Measurements from ENCODE around the gene EDDM3A.

DNA sequence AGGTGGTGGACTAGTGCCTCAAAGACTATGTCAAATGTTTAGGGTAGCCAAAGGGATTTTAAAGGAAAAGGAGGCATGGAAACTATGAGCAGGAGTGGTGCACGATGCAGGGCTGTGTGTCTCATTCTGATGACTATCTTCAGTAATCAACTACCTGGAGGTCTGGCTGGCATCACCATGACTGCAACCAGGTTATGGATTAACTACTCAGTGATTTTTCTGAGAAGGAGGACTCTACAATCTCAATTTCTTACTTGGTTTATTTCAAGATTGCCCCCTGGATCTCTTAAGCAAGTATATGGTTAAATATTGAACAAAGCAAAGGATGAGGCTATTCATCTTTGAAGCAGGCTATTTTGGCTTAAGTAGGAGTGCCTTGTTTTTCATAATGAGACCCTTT lies 19.2 kb upstream of the EDDM3A start:
- TF ChIP-seq, protein P1, sequence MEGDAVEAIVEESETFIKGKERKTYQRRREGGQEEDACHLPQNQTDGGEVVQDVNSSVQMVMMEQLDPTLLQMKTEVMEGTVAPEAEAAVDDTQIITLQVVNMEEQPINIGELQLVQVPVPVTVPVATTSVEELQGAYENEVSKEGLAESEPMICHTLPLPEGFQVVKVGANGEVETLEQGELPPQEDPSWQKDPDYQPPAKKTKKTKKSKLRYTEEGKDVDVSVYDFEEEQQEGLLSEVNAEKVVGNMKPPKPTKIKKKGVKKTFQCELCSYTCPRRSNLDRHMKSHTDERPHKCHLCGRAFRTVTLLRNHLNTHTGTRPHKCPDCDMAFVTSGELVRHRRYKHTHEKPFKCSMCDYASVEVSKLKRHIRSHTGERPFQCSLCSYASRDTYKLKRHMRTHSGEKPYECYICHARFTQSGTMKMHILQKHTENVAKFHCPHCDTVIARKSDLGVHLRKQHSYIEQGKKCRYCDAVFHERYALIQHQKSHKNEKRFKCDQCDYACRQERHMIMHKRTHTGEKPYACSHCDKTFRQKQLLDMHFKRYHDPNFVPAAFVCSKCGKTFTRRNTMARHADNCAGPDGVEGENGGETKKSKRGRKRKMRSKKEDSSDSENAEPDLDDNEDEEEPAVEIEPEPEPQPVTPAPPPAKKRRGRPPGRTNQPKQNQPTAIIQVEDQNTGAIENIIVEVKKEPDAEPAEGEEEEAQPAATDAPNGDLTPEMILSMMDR (IDR thresholded peaks at IDR 0.05; ENCODE audit: low read length) = no peak
- no peak for TF ChIP-seq EZH2 (optimal IDR thresholded peaks at IDR 0.05; ENCODE audit: low read depth, low read length)
- TF ChIP-seq EZH2phosphoT487 (IDR thresholded peaks at IDR 0.05; ENCODE audit: low read length) = no peak
